ENCODE results near the gene LSM7. TPM values are rescaled to one million over a fixed set of nuclear protein-coding genes. Genes with fewer than 3 reads are reported as not detected.
"Not testable (repeated sequence)": the region's sequence is repeated elsewhere in the genome, so short reads cannot be mapped to it uniquely, and the experiment has no call there.

Gene LSM7
- total RNA-seq, 1 donor from 2014 or later = 108 TPM

GRCh38 chr19:2282862-2283237 lies 45.5 kb downstream of the LSM7 start:
- Mint-ChIP-seq H3K9me3 (ENCODE audit: unreplicated experiment) (no peaks in the 10 kb centered on the region), H3K4me1 (ENCODE audit: unreplicated experiment) (peaks cover 5% of the 10 kb centered on the region), H3K27me3 (ENCODE audit: unreplicated experiment) (peaks cover 2% of the 10 kb centered on the region), H3K4me3 (ENCODE audit: unreplicated experiment) (peak overlapping the region; percentile 82), H3K27ac (ENCODE audit: unreplicated experiment) (no peak overlapping the region), H3K36me3 (ENCODE audit: low read depth, unreplicated experiment) (no peaks in the 10 kb centered on the region)
- no peak for DNase-seq (ENCODE audit: low spot score)
- no peak for TF ChIP-seq CTCF (IDR thresholded peaks at IDR 0.05; ENCODE audit: unreplicated experiment)

GRCh38 chr19:2282062-2282861 lies 46.1 kb downstream of the LSM7 start, which contains the start of gene PEAK3:
Gene PEAK3 (minus strand): TSS chr19:2282175. CDS start chr19:2280931, 1,244 bp downstream.
- TF ChIP-seq CTCF (IDR thresholded peaks at IDR 0.05; ENCODE audit: unreplicated experiment) = no peak
- H3K36me3 Mint-ChIP-seq (ENCODE audit: low read depth, unreplicated experiment) = peaks cover 2% of the 10 kb centered on the region
- H3K27ac Mint-ChIP-seq (ENCODE audit: unreplicated experiment) = no peak within 1 kb of the TSS
- H3K4me1 Mint-ChIP-seq (ENCODE audit: unreplicated experiment) = peaks cover 5% of the 10 kb centered on the region
- H3K4me3 Mint-ChIP-seq (ENCODE audit: unreplicated experiment) = peak within 1 kb of the TSS; percentile 82
- peak; percentile 73 for DNase-seq (ENCODE audit: low spot score)
- H3K9me3 Mint-ChIP-seq (ENCODE audit: unreplicated experiment) = no peaks in the 10 kb centered on the region
- H3K27me3 Mint-ChIP-seq (ENCODE audit: unreplicated experiment) = peaks cover 2% of the 10 kb centered on the region

GRCh38 chr19:2281265-2282061 lies 46.9 kb downstream of the LSM7 start:
- not testable (repeated sequence) for H3K27me3 Mint-ChIP-seq (ENCODE audit: unreplicated experiment); H3K36me3 Mint-ChIP-seq (ENCODE audit: low read depth, unreplicated experiment); H3K27ac Mint-ChIP-seq (ENCODE audit: unreplicated experiment); H3K9me3 Mint-ChIP-seq (ENCODE audit: unreplicated experiment); DNase-seq (ENCODE audit: low spot score); H3K4me1 Mint-ChIP-seq (ENCODE audit: unreplicated experiment)
- peak overlapping the region; percentile 56 for H3K4me3 Mint-ChIP-seq (ENCODE audit: unreplicated experiment)

GRCh38 chr19:2280633-2281264 lies 47.6 kb downstream of the LSM7 start:
- H3K4me3 Mint-ChIP-seq (ENCODE audit: unreplicated experiment) = no peak overlapping the region
- H3K36me3 Mint-ChIP-seq (ENCODE audit: low read depth, unreplicated experiment) = peaks cover 6% of the 10 kb centered on the region
- no peak for DNase-seq (ENCODE audit: low spot score)
- peaks cover 5% of the 10 kb centered on the region for H3K4me1 Mint-ChIP-seq (ENCODE audit: unreplicated experiment)
- no peaks in the 10 kb centered on the region for H3K9me3 Mint-ChIP-seq (ENCODE audit: unreplicated experiment)
- TF ChIP-seq CTCF (IDR thresholded peaks at IDR 0.05; ENCODE audit: unreplicated experiment) = no peak
- H3K27ac Mint-ChIP-seq (ENCODE audit: unreplicated experiment) = no peak overlapping the region
- H3K27me3 Mint-ChIP-seq (ENCODE audit: unreplicated experiment) = peaks cover 2% of the 10 kb centered on the region

GRCh38 chr19:2278459-2279158 lies 49.8 kb downstream of the LSM7 start:
- Mint-ChIP-seq H3K9me3 (ENCODE audit: unreplicated experiment) (no peaks in the 10 kb centered on the region), H3K27me3 (ENCODE audit: unreplicated experiment) (peaks cover 6% of the 10 kb centered on the region), H3K4me3 (ENCODE audit: unreplicated experiment) (no peak overlapping the region), H3K27ac (ENCODE audit: unreplicated experiment) (no peak overlapping the region), H3K4me1 (ENCODE audit: unreplicated experiment) (peaks cover 12% of the 10 kb centered on the region), H3K36me3 (ENCODE audit: low read depth, unreplicated experiment) (peaks cover 9% of the 10 kb centered on the region)
- no peak for TF ChIP-seq CTCF (IDR thresholded peaks at IDR 0.05; ENCODE audit: unreplicated experiment)
- DNase-seq (ENCODE audit: low spot score) = no peak

All from endothelial cell (in vitro differentiated cells).